HG02884 (cell line): Measurements from ENCODE around the gene MN1.

Experiments
- ATAC-seq: cut with Tn5 transposase; IDR thresholded peaks from one replicate; pipeline ENCODE4 v1.9.1; 2021; ENCODE audit warnings: mild to moderate bottlenecking, moderate library complexity; ENCODE audit not compliant: unreplicated experiment

Gene MN1

GRCh38 chr22:27719535-27720227 is 81.9 kb downstream of the MN1 start:
- no peak for ATAC-seq

GRCh38 chr22:27719036-27719347 is 82.6 kb downstream of the MN1 start:
- ATAC-seq, result no peak

GRCh38 chr22:27718186-27719035 is 83.1 kb downstream of the MN1 start:
- no peak for ATAC-seq

- ATAC-seq, result no peak
Measured at GRCh38 chr22:27717094-27717493, 84.5 kb downstream of the MN1 start.

- no peak for ATAC-seq
Measured at GRCh38 chr22:27716074-27716473, 85.5 kb downstream of the MN1 start.

GRCh38 chr22:27715106-27715505 is 86.5 kb downstream of the MN1 start:
- no peak for ATAC-seq

GRCh38 chr22:27714068-27714467 is 87.5 kb downstream of the MN1 start:
- no peak for ATAC-seq

- no peak for ATAC-seq
Measured at GRCh38 chr22:27713461-27713860, 88.1 kb downstream of the MN1 start.

GRCh38 chr22:27711756-27712155 is 89.8 kb downstream of the MN1 start:
- ATAC-seq, result no peak

GRCh38 chr22:27711012-27711411 is 90.5 kb downstream of the MN1 start:
- ATAC-seq, result no peak

- no peak for ATAC-seq
Measured at GRCh38 chr22:27709919-27710675, 91.5 kb downstream of the MN1 start.

- no peak for ATAC-seq
Measured at GRCh38 chr22:27706489-27706888, 95.1 kb downstream of the MN1 start.

- ATAC-seq, result no peak
Measured at GRCh38 chr22:27705408-27706080, 96.0 kb downstream of the MN1 start.

- no peak for ATAC-seq
Measured at GRCh38 chr22:27704581-27704980, 97.0 kb downstream of the MN1 start.

- ATAC-seq, result no peak
Measured at GRCh38 chr22:27699383-27700019, 102.1 kb downstream of the MN1 start.

GRCh38 chr22:27698813-27699212 is 102.7 kb downstream of the MN1 start:
- no peak for ATAC-seq
